Liver (tissue), 3 donors: ENCODE measurements around the gene CCDC40.

Source experiments
- EGR1 ChIP-seq, 2 donors: IDR thresholded peaks; 2 replicates each; pipeline ENCODE4 v1.6.1; 2016 to 2018; ENCODE audit warnings: antibody characterized with exemption in 2 of 2, low read depth in 2 of 2
- GABPA ChIP-seq, 2 donors: IDR thresholded peaks in 1 of 2; conservative IDR thresholded peaks in 1 of 2; 2 replicates each; pipeline ENCODE4 v1.6.1; 2016; ENCODE audit warnings: antibody characterized with exemption in 2 of 2, mild to moderate bottlenecking in 1 of 2, moderate library complexity in 1 of 2
- JUND ChIP-seq, 2 donors: IDR thresholded peaks; 2 replicates each; pipeline ENCODE4 v1.6.1; 2016; ENCODE audit warnings: antibody characterized with exemption in 2 of 2
- NR2F2 ChIP-seq: IDR thresholded peaks from 2 replicates; pipeline ENCODE4 v1.6.1; 2016; ENCODE audit warnings: antibody characterized with exemption
- RAD21 ChIP-seq, 2 donors: IDR thresholded peaks; 2 replicates each; pipeline ENCODE4 v1.6.1; 2016; ENCODE audit warnings: antibody characterized with exemption in 2 of 2, mild to moderate bottlenecking in 2 of 2
- RXRA ChIP-seq, 2 donors: IDR thresholded peaks; 2 replicates each; pipeline ENCODE4 v1.6.1; 2017 to 2018; ENCODE audit warnings: antibody characterized with exemption in 2 of 2, mild to moderate bottlenecking in 1 of 2
- SP1 ChIP-seq: IDR thresholded peaks from 2 replicates; pipeline ENCODE4 v1.6.1; 2018; ENCODE audit warnings: antibody characterized with exemption, mild to moderate bottlenecking
- TF ChIP-seq, protein P1 (sequence below): fragments of 150-350 bp; IDR thresholded peaks from 2 replicates; pipeline ENCODE4 v1.5.1; 2017; ENCODE audit warnings: improper control_type of control experiment, low read depth, low read length; ENCODE audit not compliant: missing input control
- TF ChIP-seq, protein P2 (sequence below): IDR thresholded peaks from 2 replicates; pipeline ENCODE4 v1.6.1; 2016; ENCODE audit warnings: antibody characterized with exemption, mild to moderate bottlenecking
- TF ChIP-seq, protein P3 (sequence below): IDR thresholded peaks from 2 replicates; pipeline ENCODE4 v1.6.1; 2016; ENCODE audit warnings: antibody characterized with exemption
- TF ChIP-seq, protein P4 (sequence below): IDR thresholded peaks from 2 replicates; pipeline ENCODE4 v1.6.1; 2016; ENCODE audit warnings: antibody characterized with exemption
- TF ChIP-seq, protein P5 (sequence below): IDR thresholded peaks from 2 replicates; pipeline ENCODE4 v1.6.1; 2016; ENCODE audit warnings: antibody characterized with exemption
- donor health status: healthy.
- donor health status: healthy.

DNA sequence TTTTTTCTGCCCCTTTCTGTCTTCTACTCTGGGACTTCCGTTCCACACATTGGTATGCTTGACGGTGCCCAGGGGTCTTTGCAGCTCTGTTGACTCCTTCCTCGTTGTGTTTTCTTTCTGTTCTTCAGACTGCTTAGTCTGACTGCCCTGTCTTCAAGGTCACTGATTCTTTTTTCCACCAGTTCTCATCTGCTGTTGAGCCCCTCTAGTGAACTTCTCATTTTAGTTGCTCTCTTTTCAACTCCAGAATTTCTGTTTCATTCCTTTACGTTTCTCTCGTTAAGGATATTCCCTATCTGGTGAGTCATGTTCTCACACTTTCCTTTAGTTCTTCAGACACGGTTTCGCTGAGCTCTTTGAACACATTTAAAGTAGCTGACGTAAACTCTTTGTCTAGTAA is 78.7 kb downstream of the CCDC40 start:
- TF ChIP-seq GABPA (IDR thresholded peaks at IDR 0.05 in 1 of 2, conservative IDR thresholded peaks at IDR 0.05 in 1 of 2) (no peak), SP1 (no peak), EGR1 (IDR thresholded peaks at IDR 0.05; ENCODE audit: low read depth in 2 of 2) (no peak), RAD21 (IDR thresholded peaks at IDR 0.05) (no peak), JUND (IDR thresholded peaks at IDR 0.05) (no peak), RXRA (IDR thresholded peaks at IDR 0.05) (no peak), NR2F2 (no peak)
- TF ChIP-seq, protein P1, sequence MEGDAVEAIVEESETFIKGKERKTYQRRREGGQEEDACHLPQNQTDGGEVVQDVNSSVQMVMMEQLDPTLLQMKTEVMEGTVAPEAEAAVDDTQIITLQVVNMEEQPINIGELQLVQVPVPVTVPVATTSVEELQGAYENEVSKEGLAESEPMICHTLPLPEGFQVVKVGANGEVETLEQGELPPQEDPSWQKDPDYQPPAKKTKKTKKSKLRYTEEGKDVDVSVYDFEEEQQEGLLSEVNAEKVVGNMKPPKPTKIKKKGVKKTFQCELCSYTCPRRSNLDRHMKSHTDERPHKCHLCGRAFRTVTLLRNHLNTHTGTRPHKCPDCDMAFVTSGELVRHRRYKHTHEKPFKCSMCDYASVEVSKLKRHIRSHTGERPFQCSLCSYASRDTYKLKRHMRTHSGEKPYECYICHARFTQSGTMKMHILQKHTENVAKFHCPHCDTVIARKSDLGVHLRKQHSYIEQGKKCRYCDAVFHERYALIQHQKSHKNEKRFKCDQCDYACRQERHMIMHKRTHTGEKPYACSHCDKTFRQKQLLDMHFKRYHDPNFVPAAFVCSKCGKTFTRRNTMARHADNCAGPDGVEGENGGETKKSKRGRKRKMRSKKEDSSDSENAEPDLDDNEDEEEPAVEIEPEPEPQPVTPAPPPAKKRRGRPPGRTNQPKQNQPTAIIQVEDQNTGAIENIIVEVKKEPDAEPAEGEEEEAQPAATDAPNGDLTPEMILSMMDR = no peak
- TF ChIP-seq, protein P2, sequence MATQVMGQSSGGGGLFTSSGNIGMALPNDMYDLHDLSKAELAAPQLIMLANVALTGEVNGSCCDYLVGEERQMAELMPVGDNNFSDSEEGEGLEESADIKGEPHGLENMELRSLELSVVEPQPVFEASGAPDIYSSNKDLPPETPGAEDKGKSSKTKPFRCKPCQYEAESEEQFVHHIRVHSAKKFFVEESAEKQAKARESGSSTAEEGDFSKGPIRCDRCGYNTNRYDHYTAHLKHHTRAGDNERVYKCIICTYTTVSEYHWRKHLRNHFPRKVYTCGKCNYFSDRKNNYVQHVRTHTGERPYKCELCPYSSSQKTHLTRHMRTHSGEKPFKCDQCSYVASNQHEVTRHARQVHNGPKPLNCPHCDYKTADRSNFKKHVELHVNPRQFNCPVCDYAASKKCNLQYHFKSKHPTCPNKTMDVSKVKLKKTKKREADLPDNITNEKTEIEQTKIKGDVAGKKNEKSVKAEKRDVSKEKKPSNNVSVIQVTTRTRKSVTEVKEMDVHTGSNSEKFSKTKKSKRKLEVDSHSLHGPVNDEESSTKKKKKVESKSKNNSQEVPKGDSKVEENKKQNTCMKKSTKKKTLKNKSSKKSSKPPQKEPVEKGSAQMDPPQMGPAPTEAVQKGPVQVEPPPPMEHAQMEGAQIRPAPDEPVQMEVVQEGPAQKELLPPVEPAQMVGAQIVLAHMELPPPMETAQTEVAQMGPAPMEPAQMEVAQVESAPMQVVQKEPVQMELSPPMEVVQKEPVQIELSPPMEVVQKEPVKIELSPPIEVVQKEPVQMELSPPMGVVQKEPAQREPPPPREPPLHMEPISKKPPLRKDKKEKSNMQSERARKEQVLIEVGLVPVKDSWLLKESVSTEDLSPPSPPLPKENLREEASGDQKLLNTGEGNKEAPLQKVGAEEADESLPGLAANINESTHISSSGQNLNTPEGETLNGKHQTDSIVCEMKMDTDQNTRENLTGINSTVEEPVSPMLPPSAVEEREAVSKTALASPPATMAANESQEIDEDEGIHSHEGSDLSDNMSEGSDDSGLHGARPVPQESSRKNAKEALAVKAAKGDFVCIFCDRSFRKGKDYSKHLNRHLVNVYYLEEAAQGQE = no peak
- TF ChIP-seq, protein P3, sequence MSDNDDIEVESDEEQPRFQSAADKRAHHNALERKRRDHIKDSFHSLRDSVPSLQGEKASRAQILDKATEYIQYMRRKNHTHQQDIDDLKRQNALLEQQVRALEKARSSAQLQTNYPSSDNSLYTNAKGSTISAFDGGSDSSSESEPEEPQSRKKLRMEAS = no peak
- TF ChIP-seq, protein P4, sequence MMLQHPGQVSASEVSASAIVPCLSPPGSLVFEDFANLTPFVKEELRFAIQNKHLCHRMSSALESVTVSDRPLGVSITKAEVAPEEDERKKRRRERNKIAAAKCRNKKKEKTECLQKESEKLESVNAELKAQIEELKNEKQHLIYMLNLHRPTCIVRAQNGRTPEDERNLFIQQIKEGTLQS = no peak
- TF ChIP-seq, protein P5, sequence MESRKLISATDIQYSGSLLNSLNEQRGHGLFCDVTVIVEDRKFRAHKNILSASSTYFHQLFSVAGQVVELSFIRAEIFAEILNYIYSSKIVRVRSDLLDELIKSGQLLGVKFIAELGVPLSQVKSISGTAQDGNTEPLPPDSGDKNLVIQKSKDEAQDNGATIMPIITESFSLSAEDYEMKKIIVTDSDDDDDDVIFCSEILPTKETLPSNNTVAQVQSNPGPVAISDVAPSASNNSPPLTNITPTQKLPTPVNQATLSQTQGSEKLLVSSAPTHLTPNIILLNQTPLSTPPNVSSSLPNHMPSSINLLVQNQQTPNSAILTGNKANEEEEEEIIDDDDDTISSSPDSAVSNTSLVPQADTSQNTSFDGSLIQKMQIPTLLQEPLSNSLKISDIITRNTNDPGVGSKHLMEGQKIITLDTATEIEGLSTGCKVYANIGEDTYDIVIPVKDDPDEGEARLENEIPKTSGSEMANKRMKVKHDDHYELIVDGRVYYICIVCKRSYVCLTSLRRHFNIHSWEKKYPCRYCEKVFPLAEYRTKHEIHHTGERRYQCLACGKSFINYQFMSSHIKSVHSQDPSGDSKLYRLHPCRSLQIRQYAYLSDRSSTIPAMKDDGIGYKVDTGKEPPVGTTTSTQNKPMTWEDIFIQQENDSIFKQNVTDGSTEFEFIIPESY = no peak
